ENCODE measurements around the gene TSPAN9.

Gene TSPAN9

DNA sequence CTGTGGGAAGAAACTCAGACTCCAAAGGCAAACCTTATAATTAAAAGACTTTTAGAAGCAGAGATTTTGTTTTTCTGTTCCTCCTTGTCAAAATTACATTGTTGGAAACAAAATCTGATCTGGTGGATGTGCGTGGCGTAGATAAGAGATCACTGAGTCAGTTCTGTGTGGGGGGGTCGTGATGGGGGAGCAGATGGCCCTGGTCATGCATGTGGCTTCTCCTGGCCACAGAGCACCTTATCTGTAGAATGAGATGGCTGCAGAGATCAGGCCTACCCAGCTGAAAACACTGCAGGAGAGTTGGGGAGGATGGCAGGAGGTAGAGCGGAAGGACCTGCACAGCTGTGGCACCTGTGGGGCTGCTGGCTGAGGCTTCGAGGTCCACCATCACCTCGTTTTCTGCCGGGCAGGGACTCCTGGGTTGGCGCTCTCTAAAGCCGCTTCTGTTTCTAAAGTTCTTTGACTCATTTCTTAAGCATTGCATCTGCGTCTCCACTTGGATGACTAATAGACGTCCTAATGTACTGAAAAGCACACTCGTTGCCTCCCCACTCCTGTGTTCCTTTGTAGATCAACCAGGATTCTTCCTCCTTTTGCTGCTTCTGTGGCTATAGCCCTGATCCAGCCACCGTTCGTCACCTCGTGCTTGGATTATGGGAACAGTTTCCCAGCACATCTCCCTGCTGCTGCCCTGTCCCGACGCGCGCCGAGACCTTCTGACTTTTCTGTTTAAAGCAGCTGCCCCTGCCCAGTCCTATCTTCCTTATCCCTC lies 93.4 kb downstream of the TSPAN9 start:
- no peak for DNase-seq

DNA sequence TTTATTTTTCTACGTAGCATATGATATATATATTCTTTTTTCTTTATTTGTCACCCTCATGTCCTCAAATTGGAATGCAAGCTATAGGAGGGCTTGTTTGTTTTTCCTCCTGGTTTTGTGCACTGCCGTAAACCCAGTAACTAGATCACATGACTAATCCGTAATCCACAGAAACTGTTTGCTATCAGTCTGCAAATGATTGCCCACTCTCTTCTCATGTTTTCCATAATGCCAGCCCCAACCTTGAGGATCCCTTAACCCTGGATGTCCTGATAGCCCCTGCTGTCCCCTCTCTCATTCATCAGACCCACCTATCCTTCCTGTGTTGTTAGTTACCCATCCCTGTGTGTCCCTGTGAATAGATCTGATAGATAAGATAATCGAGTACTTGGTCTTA lies 94.0 kb downstream of the TSPAN9 start:
- no peak for DNase-seq

DNA sequence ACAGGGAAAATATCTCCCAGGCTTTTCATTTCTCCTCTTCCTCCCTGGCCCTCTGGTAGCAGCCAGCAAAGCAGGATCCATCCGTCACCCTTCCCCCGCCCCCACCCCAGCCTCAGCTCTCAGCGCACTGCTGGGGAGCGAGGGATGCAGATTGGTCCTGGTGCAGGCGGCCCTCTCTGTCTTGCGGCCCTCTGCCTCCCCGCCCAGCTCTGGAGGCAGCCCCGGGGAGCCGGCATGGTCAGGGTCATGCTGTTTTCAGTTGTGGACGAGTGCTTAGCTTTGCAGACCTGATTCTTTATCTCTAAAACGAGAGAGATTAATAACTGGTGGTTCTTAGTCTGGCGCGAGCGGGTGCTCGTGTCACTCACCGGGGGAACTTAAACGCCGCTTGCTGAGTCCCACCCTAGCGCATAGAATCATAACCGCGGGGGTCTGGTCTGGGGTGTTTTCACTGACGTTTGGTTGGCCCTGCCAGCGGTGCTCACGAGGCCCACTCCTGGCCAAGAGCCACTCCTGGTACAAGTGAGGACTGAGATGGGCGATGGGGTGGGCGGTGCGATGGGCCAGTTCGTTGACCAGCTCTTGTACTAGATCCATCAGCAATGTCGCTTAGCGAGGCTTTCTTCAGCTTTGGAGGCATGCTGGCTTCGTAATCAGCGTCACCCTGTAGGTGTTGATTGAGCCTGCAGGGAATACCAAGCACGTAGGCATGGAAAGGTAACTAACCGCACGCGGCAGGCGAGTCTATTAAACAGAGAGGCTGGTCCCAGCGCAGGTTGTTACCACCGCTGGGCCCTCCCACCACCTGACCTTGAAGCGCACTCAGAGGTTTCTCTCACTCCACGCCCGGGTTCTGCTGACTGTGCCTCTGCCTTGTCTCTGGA lies 95.2 kb downstream of the TSPAN9 start:
- DNase-seq = no peak

- no peak for DNase-seq
Measured at GRCh38 chr12:3173008-3173553, 95.9 kb downstream of the TSPAN9 start.

DNA sequence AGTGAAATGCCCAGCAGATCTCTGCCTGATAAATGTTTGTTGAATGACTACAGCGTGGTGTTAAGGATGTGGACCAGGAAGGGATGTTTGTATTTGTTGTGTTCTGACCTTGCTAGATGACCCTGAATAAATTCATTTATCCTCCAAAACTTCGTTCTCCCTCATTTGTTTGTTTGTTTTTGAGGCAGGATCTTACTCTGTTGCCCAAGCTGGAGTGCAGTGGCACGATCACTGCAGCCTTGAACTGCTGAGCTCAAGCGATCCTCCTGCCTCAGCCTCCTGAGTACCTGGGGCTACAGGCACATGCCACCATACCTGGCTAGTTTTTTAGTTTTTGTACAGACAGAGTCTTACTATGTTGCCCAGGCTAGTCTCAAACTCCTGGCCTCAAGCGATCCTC lies 96.7 kb downstream of the TSPAN9 start:
- DNase-seq = no peak

DNA sequence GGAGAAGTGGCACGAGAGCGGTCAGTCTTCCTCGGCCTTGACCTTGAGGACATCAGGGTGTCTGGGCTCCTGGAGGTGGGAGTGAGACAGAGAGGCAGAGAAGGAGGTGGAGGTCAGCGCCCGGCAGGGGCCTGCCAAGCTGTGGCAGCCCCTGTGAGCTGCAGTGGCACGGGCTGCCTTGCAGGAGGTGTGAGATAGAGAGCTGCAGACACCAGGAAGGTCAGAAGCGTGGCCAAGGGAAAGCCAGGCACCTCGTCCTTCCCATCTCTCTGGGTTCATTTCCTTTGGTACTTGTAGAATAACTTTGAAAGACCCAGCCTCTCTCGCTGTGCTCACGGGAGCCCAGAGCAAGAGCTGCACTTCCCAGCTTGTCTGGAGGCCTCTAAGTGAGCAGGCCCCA lies 98.1 kb downstream of the TSPAN9 start:
- DNase-seq = no peak

DNA sequence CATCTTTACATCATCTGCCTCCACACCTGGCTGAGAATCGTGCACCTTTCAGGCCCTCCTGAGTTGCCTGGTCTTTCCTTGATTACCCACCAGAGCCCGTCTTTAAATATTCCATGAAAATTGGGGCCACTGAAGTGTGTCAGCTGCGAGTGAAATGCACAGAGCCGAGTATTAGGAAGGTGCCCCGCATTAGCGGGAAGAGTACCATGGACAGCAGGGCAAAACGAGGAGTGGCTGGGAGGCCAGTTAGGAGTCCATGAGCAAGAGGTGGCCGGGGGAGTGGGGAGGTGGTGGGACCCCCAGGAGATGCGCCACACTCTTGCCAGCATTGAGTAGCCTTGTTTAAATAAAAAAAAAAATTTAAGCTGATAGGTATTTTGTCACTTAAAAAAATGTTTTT lies 99.6 kb downstream of the TSPAN9 start:
- no peak for DNase-seq

DNA sequence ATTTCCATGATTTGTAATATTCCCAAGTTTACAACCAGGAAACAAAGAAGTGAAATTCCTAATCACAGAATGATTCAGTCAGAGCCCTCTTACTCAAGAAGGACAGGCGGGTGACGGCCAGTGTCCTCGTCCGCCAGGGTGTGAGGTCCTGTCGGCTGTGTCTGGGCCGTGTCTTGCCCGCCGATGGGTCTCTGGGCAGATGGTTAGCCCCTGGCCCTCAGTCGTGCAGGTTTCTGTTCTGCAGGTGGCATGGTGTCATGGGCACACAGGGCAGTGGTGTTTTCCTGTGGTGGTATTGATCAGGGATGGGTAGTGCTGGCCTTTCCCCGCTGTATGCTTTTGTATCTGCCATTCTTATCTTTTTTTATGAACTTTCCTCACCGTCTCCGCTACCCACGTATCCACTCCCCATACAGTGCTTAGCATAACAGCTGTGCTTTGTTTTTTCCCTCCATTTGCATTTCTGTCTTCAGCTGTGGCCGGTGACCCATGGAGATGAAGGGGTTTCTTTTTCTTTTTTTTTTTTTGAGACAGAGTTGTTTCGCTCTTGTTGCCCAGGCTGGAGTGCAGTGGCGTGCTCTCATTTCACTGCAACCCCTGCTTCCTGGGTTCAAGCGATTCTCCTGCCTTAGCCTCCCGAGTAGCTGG lies 100.7 kb downstream of the TSPAN9 start:
- peak; percentile 16 for DNase-seq

- DNase-seq = no peak
Measured at GRCh38 chr12:3178671-3179313, 101.6 kb downstream of the TSPAN9 start.

GRCh38 chr12:3179731-3180130 lies 102.6 kb downstream of the TSPAN9 start:
- DNase-seq = no peak

GRCh38 chr12:3182426-3182825 lies 105.2 kb downstream of the TSPAN9 start:
- no peak for DNase-seq

DNA sequence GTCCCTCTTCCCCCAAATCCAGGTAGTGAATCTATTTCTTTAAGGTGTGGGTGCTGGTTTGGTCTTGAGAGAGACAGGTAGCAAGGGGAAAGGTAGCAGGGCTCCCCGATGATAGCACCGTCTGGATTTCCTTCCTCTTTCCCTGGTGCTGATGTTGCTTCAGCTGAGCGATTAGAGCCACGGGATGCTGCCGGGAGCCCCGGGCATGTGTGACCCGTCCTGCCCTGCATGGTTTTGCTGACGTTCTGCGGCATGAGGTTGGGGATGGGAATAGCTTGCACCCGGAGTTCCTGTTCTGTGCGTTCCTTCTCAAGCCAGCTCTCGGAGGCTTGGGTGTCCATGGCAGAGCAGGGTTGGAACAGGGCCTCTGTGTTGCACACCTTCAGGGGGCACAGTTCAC lies 107.3 kb downstream of the TSPAN9 start:
- no peak for DNase-seq

- no peak for DNase-seq
Measured at GRCh38 chr12:3185260-3185870, 108.2 kb downstream of the TSPAN9 start.

- no peak for DNase-seq
Measured at GRCh38 chr12:3186546-3187215, 109.5 kb downstream of the TSPAN9 start.

- DNase-seq = no peak
Measured at GRCh38 chr12:3187846-3188770, 110.9 kb downstream of the TSPAN9 start.

DNA sequence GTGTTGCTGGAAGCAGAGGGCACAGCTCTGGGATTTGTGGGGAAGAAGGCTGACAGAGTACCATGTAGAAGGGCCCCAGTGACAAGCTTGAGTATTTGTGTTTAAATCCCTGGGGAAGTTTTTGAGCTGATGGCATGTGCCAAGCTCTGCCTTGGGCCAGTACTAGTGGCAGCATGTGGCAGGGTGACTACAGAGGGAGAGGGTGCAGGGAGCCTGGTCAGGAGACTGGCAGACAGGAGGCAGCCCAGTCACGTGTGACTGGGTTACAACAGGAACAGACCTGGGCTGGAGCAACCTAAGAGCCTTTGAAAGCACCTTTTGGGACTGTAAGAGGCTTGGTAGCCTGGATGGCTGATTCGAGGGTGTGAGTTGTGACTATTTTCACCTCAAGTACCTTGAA lies 112.1 kb downstream of the TSPAN9 start:
- no peak for DNase-seq

DNA sequence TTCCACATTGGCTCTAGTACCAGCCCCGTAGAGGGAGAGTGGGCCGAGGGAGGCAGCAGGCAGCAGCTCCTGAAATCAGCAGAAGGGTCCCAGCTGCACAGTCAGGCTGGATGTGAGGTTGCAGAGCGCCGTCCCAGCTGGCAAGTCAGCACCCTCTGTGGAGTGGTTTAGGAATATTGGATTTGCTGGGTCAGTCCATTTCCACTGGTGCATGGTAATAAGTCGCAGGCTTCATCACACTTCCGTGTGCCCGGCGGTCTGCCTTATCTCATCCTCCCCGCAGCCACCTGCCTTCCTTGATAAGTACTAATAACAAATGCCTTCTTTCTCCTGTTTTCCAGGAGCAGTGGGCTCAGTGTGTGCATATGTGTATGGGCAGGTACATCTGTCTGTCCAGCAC lies 112.9 kb downstream of the TSPAN9 start:
- DNase-seq = no peak

DNA sequence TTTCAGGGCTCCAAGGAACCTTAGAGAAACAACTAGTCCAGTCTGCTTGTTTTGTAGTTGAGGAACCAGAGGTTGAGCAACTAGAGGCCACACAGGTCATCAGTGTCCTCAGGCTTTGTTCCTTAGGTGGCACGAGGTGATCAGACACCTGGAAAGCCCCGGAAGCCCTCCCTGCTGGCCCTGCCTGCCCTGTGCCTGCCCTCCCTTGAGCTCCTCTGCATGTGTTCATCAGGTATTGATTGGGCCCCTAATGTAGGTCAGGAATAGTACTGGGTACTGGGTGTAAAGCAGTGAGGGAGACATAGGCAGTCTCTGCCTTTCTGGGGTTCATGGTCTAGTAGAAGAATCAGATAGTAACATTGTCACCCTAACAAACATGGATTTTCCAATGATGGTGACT lies 114.3 kb downstream of the TSPAN9 start:
- DNase-seq = no peak

DNA sequence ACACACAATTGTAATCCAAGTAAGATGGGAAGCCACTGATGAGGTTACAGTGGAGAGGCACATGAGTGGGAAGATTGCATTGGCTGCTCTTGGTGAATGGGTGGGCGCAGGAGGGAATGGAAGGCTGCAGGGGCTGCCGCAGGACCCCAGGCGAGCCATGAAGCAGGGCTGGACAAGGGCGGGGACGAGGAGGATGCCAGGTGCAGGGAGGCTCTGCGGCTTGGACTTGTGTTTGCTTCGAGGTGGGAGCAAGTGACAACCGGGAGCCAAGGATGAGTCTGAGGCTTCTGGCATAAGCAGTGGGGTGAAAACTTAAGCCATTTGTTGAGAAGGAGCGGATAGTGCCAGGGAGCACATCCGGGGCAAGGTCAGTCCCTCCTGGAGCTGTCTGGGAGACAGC lies 115.0 kb downstream of the TSPAN9 start:
- no peak for DNase-seq

GRCh38 chr12:3193131-3193530 lies 116.0 kb downstream of the TSPAN9 start:
- no peak for DNase-seq

GRCh38 chr12:3193755-3194154 lies 116.6 kb downstream of the TSPAN9 start:
- DNase-seq = no peak

Data from NCI-H526 treated with DMSO at 0.1 percent for 48 hours (cell line).